ENCODE data around the gene ZBTB20. TPM values are rescaled to one million over a fixed set of nuclear protein-coding genes. Genes with fewer than 3 reads are reported as not detected.

Gene ZBTB20
- polyA plus RNA-seq, 3 donors = 1.3 to 3.2 (median 2.0) TPM

DNA sequence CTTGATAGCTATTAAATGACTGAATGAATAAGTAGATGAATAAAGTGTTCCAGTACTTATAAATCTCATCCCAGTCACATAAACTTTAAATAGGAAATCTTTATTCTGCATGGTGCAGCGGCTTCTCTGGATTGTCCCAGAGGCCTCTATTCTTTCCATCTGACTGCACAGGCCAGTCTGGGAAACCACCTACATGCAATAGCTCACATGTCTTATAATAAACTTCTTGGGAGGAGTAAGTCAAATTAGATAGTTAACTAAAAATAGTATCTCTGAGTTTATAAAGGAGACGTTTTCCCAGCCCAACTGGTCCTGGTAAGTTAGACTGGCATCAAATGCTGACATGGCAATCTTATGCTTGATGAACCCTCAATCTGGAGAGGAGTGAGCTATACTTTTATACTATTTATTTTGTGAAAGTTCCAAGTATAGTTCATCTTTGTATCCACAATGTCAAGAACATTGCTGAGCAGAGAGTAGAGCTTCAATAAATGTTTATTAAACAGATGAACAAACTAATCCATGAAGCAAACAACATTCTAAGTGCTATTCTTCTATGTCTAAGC is 435.7 kb downstream of the ZBTB20 start:
- H3K27me3 Mint-ChIP-seq (ENCODE audit: low read depth in 3 of 3) = no peaks in the 10 kb centered on the region
- peaks cover 0 to 2% of the 10 kb centered on the region in 2 donors for H3K36me3 Mint-ChIP-seq
- Histone ChIP-seq H3K4me3 (replicated peaks in 1 of 3; ENCODE audit: low read depth in 2 of 3, low read length in 3 of 3) (no peak overlapping the region), H3K9ac (ENCODE audit: insufficient read depth, low read length, poor library complexity, severe bottlenecking) (no peak overlapping the region), H2AFZ (ENCODE audit: insufficient read depth, low read depth, low read length, poor library complexity, severe bottlenecking) (no peak overlapping the region), H4K20me1 (ENCODE audit: insufficient read depth, low read length) (no peaks in the 10 kb centered on the region), H3K27ac (ENCODE audit: low read depth in 1 of 2, low read length in 2 of 2) (no peak overlapping the region), H3K79me2 (ENCODE audit: insufficient read depth, low read length) (no peaks in the 10 kb centered on the region), H3K4me2 (replicated peaks; ENCODE audit: extremely low read depth, low read length, poor library complexity, severe bottlenecking) (no peak overlapping the region), H3K9me3 (replicated peaks in 1 of 2; ENCODE audit: control insufficient read depth in 1 of 2, insufficient read depth in 1 of 2, low read length in 2 of 2) (no peaks in the 10 kb centered on the region), H3K36me3 (replicated peaks in 1 of 2; ENCODE audit: control insufficient read depth in 1 of 2, insufficient read depth in 2 of 2, low read length in 2 of 2) (no peaks in the 10 kb centered on the region), H3K4me1 (ENCODE audit: control insufficient read depth in 1 of 2, insufficient read depth in 2 of 2, low read length in 2 of 2) (peaks cover 7 to 9% of the 10 kb centered on the region in 2 donors), H3K27me3 (ENCODE audit: control insufficient read depth in 2 of 2, insufficient read depth in 2 of 2, low read length in 2 of 2) (no peaks in the 10 kb centered on the region)
- WGBS (ENCODE audit: insufficient coverage) = no CpG with 5 or more reads among the region's 2 CpGs
- intact Hi-C loops (cut with micrococcal nuclease) = no loop called here
- no peaks in the 10 kb centered on the region for H3K9me3 Mint-ChIP-seq
- DNase-seq = no peak
- no peak overlapping the region for H3K27ac Mint-ChIP-seq
- peaks cover 10% of the 10 kb centered on the region for H3K4me1 Mint-ChIP-seq
- no peak overlapping the region for H3K4me3 Mint-ChIP-seq
- TF ChIP-seq, protein P1, sequence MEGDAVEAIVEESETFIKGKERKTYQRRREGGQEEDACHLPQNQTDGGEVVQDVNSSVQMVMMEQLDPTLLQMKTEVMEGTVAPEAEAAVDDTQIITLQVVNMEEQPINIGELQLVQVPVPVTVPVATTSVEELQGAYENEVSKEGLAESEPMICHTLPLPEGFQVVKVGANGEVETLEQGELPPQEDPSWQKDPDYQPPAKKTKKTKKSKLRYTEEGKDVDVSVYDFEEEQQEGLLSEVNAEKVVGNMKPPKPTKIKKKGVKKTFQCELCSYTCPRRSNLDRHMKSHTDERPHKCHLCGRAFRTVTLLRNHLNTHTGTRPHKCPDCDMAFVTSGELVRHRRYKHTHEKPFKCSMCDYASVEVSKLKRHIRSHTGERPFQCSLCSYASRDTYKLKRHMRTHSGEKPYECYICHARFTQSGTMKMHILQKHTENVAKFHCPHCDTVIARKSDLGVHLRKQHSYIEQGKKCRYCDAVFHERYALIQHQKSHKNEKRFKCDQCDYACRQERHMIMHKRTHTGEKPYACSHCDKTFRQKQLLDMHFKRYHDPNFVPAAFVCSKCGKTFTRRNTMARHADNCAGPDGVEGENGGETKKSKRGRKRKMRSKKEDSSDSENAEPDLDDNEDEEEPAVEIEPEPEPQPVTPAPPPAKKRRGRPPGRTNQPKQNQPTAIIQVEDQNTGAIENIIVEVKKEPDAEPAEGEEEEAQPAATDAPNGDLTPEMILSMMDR (IDR thresholded peaks at IDR 0.05) = no peak

DNA sequence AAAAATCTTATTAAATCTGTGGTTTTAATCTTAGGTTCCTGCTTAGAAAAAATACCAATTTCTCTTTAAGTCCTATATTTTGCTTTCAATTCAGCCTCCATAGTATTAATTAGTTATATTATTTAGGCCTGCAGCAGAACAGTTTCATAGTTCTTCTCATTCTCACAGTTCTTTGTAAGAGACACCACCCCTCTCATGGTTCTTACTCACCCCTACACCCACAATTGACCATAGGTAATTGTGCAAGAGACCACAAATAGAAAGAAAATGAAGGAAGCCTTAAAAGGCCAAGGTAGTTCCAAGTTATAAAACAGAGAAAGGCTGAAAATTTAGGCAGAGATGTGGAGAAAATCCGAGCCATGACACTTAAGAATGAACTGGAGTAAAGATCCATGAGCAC is 438.0 kb downstream of the ZBTB20 start:
- Histone ChIP-seq H2AFZ (ENCODE audit: insufficient read depth, low read depth, low read length, poor library complexity, severe bottlenecking) (no peak overlapping the region), H3K79me2 (ENCODE audit: insufficient read depth, low read length) (no peaks in the 10 kb centered on the region), H3K4me2 (replicated peaks; ENCODE audit: extremely low read depth, low read length, poor library complexity, severe bottlenecking) (no peak overlapping the region), H3K36me3 (replicated peaks in 1 of 2; ENCODE audit: control insufficient read depth in 1 of 2, insufficient read depth in 2 of 2, low read length in 2 of 2) (no peaks in the 10 kb centered on the region), H4K20me1 (ENCODE audit: insufficient read depth, low read length) (no peaks in the 10 kb centered on the region), H3K27me3 (ENCODE audit: control insufficient read depth in 2 of 2, insufficient read depth in 2 of 2, low read length in 2 of 2) (no peaks in the 10 kb centered on the region), H3K27ac (ENCODE audit: low read depth in 1 of 2, low read length in 2 of 2) (no peak overlapping the region), H3K9me3 (replicated peaks in 1 of 2; ENCODE audit: control insufficient read depth in 1 of 2, insufficient read depth in 1 of 2, low read length in 2 of 2) (no peaks in the 10 kb centered on the region), H3K4me3 (replicated peaks in 1 of 3; ENCODE audit: low read depth in 2 of 3, low read length in 3 of 3) (no peak overlapping the region), H3K9ac (ENCODE audit: insufficient read depth, low read length, poor library complexity, severe bottlenecking) (no peak overlapping the region), H3K4me1 (ENCODE audit: control insufficient read depth in 1 of 2, insufficient read depth in 2 of 2, low read length in 2 of 2) (peaks cover 11 to 19% of the 10 kb centered on the region in 2 donors)
- H3K36me3 Mint-ChIP-seq = peaks cover 0 to 2% of the 10 kb centered on the region in 2 donors
- peak in 2 of 3 donors; percentile 10 to 25 for DNase-seq
- no CpG with 5 or more reads among the region's 1 CpG for WGBS (ENCODE audit: insufficient coverage)
- H3K27ac Mint-ChIP-seq = peak overlapping the region in 2 of 7 donors; percentile 23 to 61
- intact Hi-C loops (cut with micrococcal nuclease) = no loop called here
- H3K27me3 Mint-ChIP-seq (ENCODE audit: low read depth in 3 of 3) = no peaks in the 10 kb centered on the region
- H3K4me1 Mint-ChIP-seq = peaks cover 16% of the 10 kb centered on the region
- no peak overlapping the region for H3K4me3 Mint-ChIP-seq
- H3K9me3 Mint-ChIP-seq = no peaks in the 10 kb centered on the region
- TF ChIP-seq, protein P1 (IDR thresholded peaks at IDR 0.05) = no peak

Data from CD14-positive monocyte (primary cell).